GM19372 (cell line): ENCODE data around the gene XK.

Experiments used
- ATAC-seq: cut with Tn5 transposase; IDR thresholded peaks from one replicate; pipeline ENCODE4 v1.9.1; 2021; ENCODE audit warnings: mild to moderate bottlenecking, low read depth, moderate library complexity; ENCODE audit not compliant: unreplicated experiment

Gene XK

GRCh38 chrX:37678574-37678973 is 7.0 kb upstream of the XK start:
- ATAC-seq: no peak

GRCh38 chrX:37679230-37679629 is 6.4 kb upstream of the XK start:
- ATAC-seq: no peak

DNA sequence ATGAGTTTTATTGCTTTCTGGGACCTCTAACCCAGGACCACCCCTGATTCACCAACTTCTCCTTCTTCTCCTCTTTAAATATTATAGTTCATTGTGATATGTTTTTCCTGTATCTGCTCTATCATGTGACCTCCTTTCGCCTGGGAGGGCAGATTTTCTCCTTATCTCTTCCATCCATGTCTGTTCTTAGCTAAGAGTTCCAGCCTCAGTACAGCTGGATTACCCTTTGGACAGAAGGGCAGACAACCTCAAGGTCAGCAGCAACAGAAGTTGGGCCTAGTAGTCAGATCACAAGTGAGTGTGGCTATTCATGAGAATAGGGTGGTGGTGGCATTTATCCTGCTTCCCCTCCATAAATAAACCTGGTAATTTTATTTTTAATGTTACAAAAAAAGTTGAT is 5.7 kb upstream of the XK start:
- ATAC-seq: no peak

DNA sequence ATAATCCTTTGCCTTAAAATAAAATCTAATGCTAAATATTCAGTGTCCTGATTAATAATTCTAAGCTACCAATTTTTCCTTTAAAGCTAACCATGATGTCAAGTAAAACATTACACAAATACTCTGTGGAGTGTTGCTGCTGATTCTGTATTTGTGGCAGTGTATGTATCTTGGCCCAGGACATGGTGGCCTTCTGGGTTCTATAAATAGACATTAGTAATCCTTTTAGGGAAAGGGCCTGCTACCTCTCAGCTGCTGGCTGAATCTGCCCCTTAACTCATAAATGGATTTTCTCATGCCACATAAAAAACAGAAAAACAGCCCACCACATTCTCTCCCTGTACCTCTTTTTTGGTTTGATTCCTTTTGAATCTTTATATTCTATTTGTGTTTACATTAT is 1.2 kb upstream of the XK start:
- ATAC-seq: no peak

GRCh38 chrX:37684973-37685372 is 618 bp upstream of the XK start:
- no peak for ATAC-seq

DNA sequence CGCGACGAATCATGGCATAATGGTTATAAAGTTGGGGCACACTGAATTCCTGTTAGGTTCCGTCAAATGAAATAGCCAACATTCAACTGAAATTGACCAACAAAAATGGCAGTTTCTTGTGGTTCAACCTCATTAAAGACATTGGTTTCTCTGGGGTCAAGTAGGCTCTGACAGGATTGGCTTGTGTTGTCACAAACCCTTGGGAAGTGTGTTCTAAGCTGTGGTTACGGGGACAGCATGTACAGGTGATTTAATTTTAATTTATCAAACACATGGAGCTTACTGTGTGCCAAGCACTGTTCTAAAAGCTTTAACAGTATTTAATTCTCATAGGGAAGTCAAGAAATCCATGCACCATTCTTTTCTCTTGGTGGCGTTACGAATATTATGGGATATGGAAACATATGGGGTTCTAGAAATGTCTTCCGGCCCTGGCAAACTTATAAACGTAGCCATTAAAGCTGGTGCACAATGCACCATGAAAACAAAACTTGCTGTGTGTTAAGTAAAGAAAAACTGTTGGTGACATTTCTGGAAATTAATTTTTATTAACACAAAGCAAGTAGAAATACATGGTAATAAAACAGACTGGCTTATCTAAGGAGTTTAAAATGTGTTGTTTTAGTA is 891 bp downstream of the XK start:
- no peak for ATAC-seq

DNA sequence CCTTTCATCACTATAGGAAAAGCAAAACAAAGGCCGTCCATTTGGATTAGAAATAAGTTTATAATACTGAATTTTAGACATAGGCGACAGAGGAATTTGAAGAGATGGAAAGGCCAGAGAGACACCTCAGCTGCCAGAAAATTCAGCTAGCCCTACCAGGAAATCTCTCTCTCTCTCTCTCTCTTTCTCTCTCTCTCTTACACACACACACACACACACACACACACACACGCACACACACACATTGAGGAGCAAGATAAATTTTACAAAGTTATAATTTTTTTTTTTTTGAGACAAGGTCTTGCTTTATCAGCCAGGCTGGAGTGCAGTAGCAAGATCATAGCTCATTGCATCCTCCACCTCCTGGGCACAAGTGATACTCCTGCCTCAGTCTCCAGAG is 1.4 kb downstream of the XK start:
- ATAC-seq: no peak

- no peak for ATAC-seq
These were observed 4.5 kb downstream of the XK start for GRCh38 chrX:37690119-37690518.

- no peak for ATAC-seq
These were observed 7.3 kb downstream of the XK start for GRCh38 chrX:37692918-37693317.

- no peak for ATAC-seq
These were observed 11.7 kb downstream of the XK start for GRCh38 chrX:37697169-37697760.

DNA sequence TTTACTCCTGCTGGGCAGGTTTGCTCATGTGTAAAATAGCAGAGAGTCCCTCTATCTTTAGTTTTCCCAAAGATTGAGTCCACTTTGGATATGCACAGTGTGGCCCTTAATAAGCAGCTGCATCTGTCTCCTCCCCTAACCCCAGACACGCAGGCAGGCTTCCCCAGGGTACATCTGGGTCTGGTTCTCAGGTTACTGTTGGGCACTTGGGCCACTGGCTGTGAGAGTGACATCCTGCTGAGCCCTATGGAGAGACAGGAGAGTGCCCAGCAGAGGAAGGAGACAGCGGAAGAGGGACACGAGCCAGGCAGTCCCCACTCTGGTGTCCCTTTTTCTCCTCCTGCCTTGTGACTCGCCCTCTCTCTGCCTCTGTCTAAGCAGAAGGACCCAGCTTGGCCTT is 16.0 kb downstream of the XK start:
- ATAC-seq: no peak

DNA sequence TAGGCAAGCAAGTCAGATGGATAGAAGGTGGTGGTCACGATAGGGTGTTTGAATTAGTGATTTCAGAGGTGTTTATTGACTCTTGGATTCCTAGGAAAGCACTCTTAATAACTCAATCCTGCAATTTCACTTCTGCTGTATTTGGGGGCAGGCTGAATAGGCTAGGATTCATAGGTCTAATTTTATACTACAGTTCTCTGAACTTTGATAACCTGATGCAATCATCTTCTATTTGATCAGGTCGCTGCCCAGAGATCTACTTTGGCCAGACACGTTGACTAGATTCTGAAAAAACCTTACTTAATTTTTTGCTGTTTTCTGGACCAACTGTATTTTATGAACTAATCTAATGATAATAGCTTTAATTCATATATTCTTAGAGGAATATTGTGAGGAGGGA is 26.4 kb downstream of the XK start:
- no peak for ATAC-seq

DNA sequence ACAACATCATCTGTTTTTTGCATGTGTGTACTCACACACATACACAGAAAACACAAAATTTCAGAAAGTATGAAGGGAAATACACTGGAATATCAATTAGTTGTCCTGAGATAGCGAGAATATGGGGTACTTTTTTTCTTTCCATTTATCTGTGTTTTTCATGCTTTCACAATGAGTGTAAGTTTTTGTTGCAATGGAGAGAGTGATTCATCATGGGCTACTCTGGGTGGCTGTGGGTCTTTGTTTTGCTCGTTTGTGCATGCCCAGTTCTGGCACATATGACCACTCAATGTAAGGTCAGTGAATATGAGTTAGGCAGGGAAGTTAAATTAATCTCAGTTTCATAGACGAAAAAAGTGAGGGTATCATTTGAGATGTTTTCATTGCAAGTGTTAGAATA is 26.9 kb downstream of the XK start:
- ATAC-seq: no peak

DNA sequence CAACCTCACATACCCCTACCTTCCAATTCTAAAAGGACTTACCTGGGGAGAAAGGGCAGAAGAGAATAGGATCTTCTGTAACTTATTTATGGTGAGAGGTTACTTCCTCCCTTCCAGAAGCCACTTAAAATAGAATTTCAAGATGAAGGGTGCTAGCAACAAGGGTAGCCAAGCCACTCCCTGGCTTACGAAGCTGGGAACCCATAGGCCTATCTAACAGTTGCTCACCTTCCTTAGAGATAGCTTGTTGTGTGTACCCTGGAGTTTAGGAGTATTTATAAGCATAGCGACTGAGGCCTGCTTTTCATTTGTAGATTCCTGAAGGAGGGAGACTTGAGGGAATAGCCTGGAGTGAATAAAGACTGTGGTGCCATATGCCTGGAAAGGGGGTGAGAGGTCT is 28.9 kb downstream of the XK start:
- no peak for ATAC-seq

DNA sequence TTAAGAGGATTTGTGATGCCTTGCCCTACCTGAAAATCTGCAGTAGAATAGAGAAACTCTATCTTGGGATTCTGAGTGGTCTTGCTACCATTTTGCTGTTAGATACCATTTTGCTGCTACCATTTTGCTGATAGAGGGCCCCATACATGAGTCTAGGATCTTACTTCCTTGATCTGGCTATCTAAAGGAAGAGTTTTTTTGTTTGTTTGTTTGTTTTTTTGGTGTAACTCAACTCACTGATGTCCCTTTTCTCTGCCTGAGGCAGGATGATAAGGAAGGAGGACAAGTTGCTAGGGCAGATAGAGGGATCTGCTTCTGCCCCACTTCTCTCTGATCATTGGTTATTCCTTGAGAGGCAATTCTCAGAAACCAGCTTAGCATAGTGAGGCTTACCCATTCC is 31.0 kb downstream of the XK start:
- ATAC-seq: no peak

DNA sequence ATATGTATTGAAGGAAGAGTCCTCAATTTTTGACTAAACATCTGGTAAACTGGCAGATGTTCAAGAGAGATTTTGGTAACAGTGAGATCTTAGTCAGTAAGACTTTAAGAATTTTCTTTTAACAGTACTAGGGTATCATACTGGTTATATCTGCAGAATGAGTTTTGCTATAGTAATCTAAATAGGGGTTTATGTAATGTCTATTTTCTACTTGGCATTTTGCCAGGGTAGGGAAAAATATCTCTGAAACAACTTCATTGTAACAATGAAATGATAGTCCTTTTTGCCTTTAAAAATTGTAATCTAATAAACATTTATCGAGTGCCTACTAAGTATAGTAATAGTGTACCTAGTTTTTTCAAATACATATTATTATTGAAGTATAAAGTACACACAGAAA is 32.1 kb downstream of the XK start:
- ATAC-seq: no peak

DNA sequence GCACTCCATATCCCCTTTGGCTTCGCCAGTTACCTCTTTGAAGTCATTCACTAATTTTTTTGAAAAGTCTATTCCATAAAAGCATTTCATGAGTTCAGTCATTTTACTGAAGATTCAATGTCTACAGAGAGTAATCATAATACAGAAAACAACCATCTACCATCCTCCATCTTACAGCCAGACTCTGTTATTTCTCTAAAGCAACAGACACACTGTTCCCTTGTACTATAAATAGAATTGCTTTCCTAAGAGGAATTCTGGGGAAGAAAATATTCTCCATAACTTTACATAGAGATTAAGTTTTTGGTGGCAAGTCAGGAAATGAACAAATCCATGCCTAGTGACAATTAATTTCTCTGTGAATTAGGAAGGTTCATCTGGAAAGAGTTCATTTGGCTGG is 37.0 kb downstream of the XK start:
- ATAC-seq: no peak

- ATAC-seq: no peak
These were observed 40.8 kb downstream of the XK start for GRCh38 chrX:37726346-37726745.

DNA sequence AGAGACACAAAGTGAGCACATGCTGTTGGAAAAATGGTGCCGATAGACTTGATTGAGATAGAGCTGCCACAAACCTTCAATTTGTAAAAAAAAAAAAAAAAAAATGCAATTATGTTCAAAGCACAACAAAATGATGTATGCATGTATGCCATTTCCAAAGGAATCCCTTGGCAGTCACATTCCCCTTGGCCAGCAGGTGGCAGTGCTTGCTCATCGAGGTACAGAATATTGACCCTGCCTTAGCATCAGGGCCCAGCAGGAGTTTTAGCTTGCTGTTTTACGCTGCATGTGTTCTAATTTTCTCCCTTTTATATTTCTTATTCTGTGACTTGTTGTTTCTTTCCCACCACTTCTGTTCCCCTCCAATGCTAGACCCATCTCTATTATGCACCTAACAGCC is 59.8 kb downstream of the XK start:
- ATAC-seq: peak; percentile 40

GRCh38 chrX:37745835-37746217 is 60.2 kb downstream of the XK start:
- peak; percentile 27 for ATAC-seq

GRCh38 chrX:37746218-37746941 is 60.8 kb downstream of the XK start:
- ATAC-seq: peak; percentile 89

DNA sequence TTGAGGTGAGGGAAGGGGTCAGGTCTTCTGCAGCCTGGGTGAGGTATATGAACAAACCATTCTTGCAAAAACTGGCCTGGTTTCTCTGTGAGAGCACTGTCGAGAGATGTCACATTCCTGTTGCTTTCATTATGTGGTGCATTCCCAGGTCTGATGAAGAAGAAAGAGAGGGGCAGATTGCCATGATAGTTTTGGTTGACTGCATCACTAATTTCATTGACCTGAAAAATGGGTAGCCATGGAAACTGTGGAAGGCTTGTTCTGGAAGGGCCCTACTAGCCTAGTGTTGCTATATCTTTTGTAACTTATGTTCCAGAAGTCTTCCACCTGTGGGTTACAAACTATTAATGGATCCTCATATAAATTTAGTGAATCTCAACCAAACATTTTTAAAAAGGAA is 61.4 kb downstream of the XK start:
- ATAC-seq: no peak
